K562 (cell line): Measurements from ENCODE around the gene HRG. TPM values are rescaled to one million over a fixed set of nuclear protein-coding genes. Genes with fewer than 3 reads are reported as not detected.

ENCODE experiments used
- ATAC-seq: fragments of 200-7000 bp; cut with Tn5 transposase; 3 replicates; pipeline ENCODE4 v1.9.1; 2020; ENCODE audit warnings: moderate library complexity
- BruUV-seq: library from RNA; stranded (reverse); fragments of 400-500 nt; replicated peaks from 2 replicates; lab custom pipeline; 2021; lab: Mats Ljungman, UMichigan
- CTCF ChIA-PET: fragments of 300-600 bp; formaldehyde crosslinking; extraction: SDS; loops from one replicate; lab custom pipeline; 2021; ENCODE audit warnings: low intra/inter-chr PET ratio; lab: Yijun Ruan, JAX
- POLR2A ChIA-PET: fragments of 300-600, 350-650 bp; sonication (Branson Sonifier 250); formaldehyde crosslinking; extraction: SDS; loops from one replicate; lab custom pipeline; 2021; ENCODE audit warnings: antibody characterized with exemption, inconsistent platforms; lab: Yijun Ruan, JAX
- DNase-seq, 4 experiments: peaks; one replicate each; pipeline versions ENCODE4 v3.0.0 to v3.0.0-alpha.2; 2011 to 2018; ENCODE audit warnings: low spot score in 3 of 4, mixed read lengths in 3 of 4; ENCODE audit errors: extremely low read depth in 1 of 4
- FAIRE-seq: peaks from 2 replicates; lab custom pipeline; 2011; peaks lifted over from hg19 to GRCh38; lab: Jason Lieb, UNC
- H2AFZ ChIP-seq: 2 replicates; pipeline ENCODE4 v1.6.0; 2011; ENCODE audit warnings: low read depth, low read length, control low read depth, inconsistent platforms
- H3K27ac ChIP-seq: fragments of 200-600 bp; 3 replicates; pipeline ENCODE4 v1.8.0; 2011; ENCODE audit warnings: low read depth, mild to moderate bottlenecking, control low read depth, inconsistent platforms, low read length, moderate library complexity, mixed read lengths; ENCODE audit errors: extremely low read depth
- H3K27me3 ChIP-seq, 2 experiments: fragments of 300-600 bp in 1 of 2; 2 replicates in 1 of 2; 3 replicates in 1 of 2; pipeline versions ENCODE4 v1.6.0 to v1.8.0; 2011; ENCODE audit warnings: inconsistent platforms in 2 of 2, low read length in 2 of 2, mild to moderate bottlenecking in 1 of 2, mixed read lengths in 1 of 2, moderate library complexity in 1 of 2; ENCODE audit not compliant: control insufficient read depth in 2 of 2, insufficient read depth in 2 of 2
- H3K36me3 ChIP-seq: fragments of 300-600 bp; 3 replicates; pipeline ENCODE4 v1.8.0; 2011; ENCODE audit warnings: mild to moderate bottlenecking, low read length, inconsistent platforms; ENCODE audit not compliant: control insufficient read depth, insufficient read depth
- H3K4me1 ChIP-seq, 2 experiments: fragments of 200-600 bp in 1 of 2; replicated peaks in 1 of 2; 2 replicates in 1 of 2; 3 replicates in 1 of 2; pipeline versions ENCODE4 v1.5.1 to v1.8.0; 2011; ENCODE audit warnings: inconsistent platforms in 2 of 2, low read length in 2 of 2, mild to moderate bottlenecking in 1 of 2, mixed read lengths in 1 of 2, moderate library complexity in 1 of 2; ENCODE audit not compliant: control insufficient read depth in 2 of 2, insufficient read depth in 2 of 2
- H3K4me2 ChIP-seq: 2 replicates; pipeline ENCODE4 v1.6.1; 2011; ENCODE audit warnings: low read length, control low read depth, inconsistent platforms, mixed read lengths; ENCODE audit not compliant: insufficient read depth
- H3K4me3 ChIP-seq: fragments of 200-600 bp; sonication (generic), shearing (Covaris generic); 2 replicates; pipeline ENCODE4 v1.5.1; 2016; ENCODE audit warnings: control low read depth, inconsistent platforms
- H3K79me2 ChIP-seq: fragments of 200-600 bp; 3 replicates; pipeline ENCODE4 v1.8.0; 2011; ENCODE audit warnings: low read length, inconsistent platforms; ENCODE audit not compliant: control insufficient read depth, insufficient read depth
- H3K9ac ChIP-seq, 2 experiments: 2 replicates each; pipeline versions ENCODE4 v1.6.0 to v1.6.1; 2011; ENCODE audit warnings: low read depth in 2 of 2, low read length in 2 of 2, control low read depth in 1 of 2, inconsistent platforms in 1 of 2, mild to moderate bottlenecking in 1 of 2, mixed read lengths in 1 of 2; ENCODE audit not compliant: insufficient read depth in 1 of 2
- H3K9me1 ChIP-seq: one replicate; pipeline ENCODE4 v1.6.0; 2011; ENCODE audit warnings: inconsistent platforms, mild to moderate bottlenecking, low read length, moderate library complexity; ENCODE audit not compliant: control insufficient read depth, insufficient read depth
- H3K9me3 ChIP-seq: replicated peaks from 2 replicates; pipeline ENCODE4 v1.5.1; 2011; ENCODE audit warnings: low read depth, low read length, inconsistent platforms; ENCODE audit not compliant: control insufficient read depth, insufficient read depth
- H4K20me1 ChIP-seq: replicated peaks from 2 replicates; pipeline ENCODE4 v1.6.1; 2011; ENCODE audit warnings: low read length, inconsistent platforms, mixed read lengths; ENCODE audit not compliant: control insufficient read depth, insufficient read depth
- ARID3B ChIP-seq: fragments of 250-450 bp; sonication (Bioruptor Pico); IDR thresholded peaks from 2 replicates; pipeline ENCODE4 v1.4.0; 2020; ENCODE audit warnings: borderline replicate concordance
- EP400 ChIP-seq: fragments of 450-650 bp; IDR thresholded peaks from 2 replicates; pipeline ENCODE4 v1.6.1; 2017; ENCODE audit warnings: antibody characterized with exemption, mild to moderate bottlenecking, moderate library complexity
- FUS ChIP-seq: fragments of 200-400 bp; formaldehyde crosslinking; optimal IDR thresholded peaks from 2 replicates; pipeline ENCODE3; 2017; ENCODE audit warnings: low read depth, low read length
- HDAC1 ChIP-seq, 2 experiments: fragments of 450-650 bp; IDR thresholded peaks; 2 replicates each; pipeline ENCODE4 v1.6.1; 2016 to 2017; ENCODE audit warnings: inconsistent platforms in 1 of 2, mild to moderate bottlenecking in 1 of 2, moderate library complexity in 1 of 2
- KAT8 ChIP-seq: fragments of 450-650 bp; IDR thresholded peaks from 2 replicates; pipeline ENCODE4 v1.6.1; 2016; ENCODE audit warnings: low read depth, mild to moderate bottlenecking
- LARP7 ChIP-seq: fragments of 450-650 bp; IDR thresholded peaks from 2 replicates; pipeline ENCODE4 v1.6.1; 2016
- MBD2 ChIP-seq: sonication (generic); IDR thresholded peaks from 2 replicates; pipeline ENCODE4 v1.6.1; 2016; ENCODE audit warnings: low read depth, borderline replicate concordance
- MTA3 ChIP-seq: fragments of 450-650 bp; formaldehyde crosslinking; IDR thresholded peaks from 2 replicates; pipeline ENCODE4 v1.6.1; 2017; ENCODE audit warnings: mild to moderate bottlenecking, borderline replicate concordance
- NR3C1 ChIP-seq: sonication (generic); formaldehyde crosslinking; IDR thresholded peaks from 2 replicates; pipeline ENCODE4 v1.8.1; 2022; ENCODE audit warnings: missing genetic modification reagents
- SMARCB1 ChIP-seq: IDR thresholded peaks from 2 replicates; pipeline ENCODE4 v1.6.1; 2011; ENCODE audit warnings: improper control_type of control experiment, low read depth; ENCODE audit not compliant: insufficient read length
- TAF9B ChIP-seq: fragments of 450-650 bp; IDR thresholded peaks from 2 replicates; pipeline ENCODE4 v1.6.1; 2018; ENCODE audit warnings: mild to moderate bottlenecking; ENCODE audit not compliant: partially characterized antibody
- TAL1 ChIP-seq: fragments of 450-650 bp; IDR thresholded peaks from 2 replicates; pipeline ENCODE4 v1.6.1; 2016; ENCODE audit warnings: mild to moderate bottlenecking
- ZC3H4 ChIP-seq: sonication (generic); formaldehyde crosslinking; IDR thresholded peaks from 2 replicates; pipeline ENCODE4 v1.9.0; 2021; ENCODE audit warnings: missing genetic modification reagents, borderline replicate concordance
- WGBS: fragments of 100-300 bp; shearing (Covaris generic); methylation state at CpG from one replicate; pipeline ENCODE4 v1.1.6; 2016; ENCODE audit warnings: low coverage, mixed read lengths; ENCODE audit not compliant: insufficient coverage; ENCODE audit errors: missing lambda C conversion rate; 5-methylcytosine and 5-hydroxymethylcytosine counted together
- in situ Hi-C: fragments of 300-500 bp; cut with MboI; formaldehyde crosslinking; loops from 4 replicates; pipeline ENCODE4 v1.15.0; 2018; ENCODE audit warnings: inconsistent platforms, mixed read lengths
- intact Hi-C: fragments of 100-400 bp; cut with micrococcal nuclease; formaldehyde crosslinking; loops from 2 replicates; pipeline ENCODE4 v1.14.2; 2022
- polyA plus RNA-seq, 8 experiments: library from polyadenylated mRNA; depleted of rRNA in 4 of 8; stranded (reverse) in 5 of 8; unstranded in 3 of 8; fragments of >200 nt; fragmentation: Nextera tagmentation in 2 of 8; fragmentation: Illumina TruSeq in 1 of 8; extraction: Ambion mirVana in 2 of 8; extraction: Trizol in 1 of 8; gene quantifications; 2 replicates each; pipeline versions ENCODE4 v1.2.1 to v1.2.3, GENCODE V29; 2011 to 2014; ENCODE audit warnings: inconsistent platforms in 1 of 8, missing spikeins in 1 of 8
- total RNA-seq, 7 experiments: library from RNA; depleted of rRNA in 6 of 7; stranded (reverse); fragments of >200 nt in 6 of 7; fragmentation: Illumina TruSeq in 2 of 7; extraction: Trizol in 2 of 7; gene quantifications; 2 replicates each; pipeline versions ENCODE4 v1.2.1 to v1.2.3, GENCODE V29; 2011 to 2021; ENCODE audit warnings: low replicate concordance in 1 of 7
- TF ChIP-seq, protein P1 (sequence below), 2 experiments: fragments of 200-800 bp in 1 of 2; sonication (Bioruptor generic) in 1 of 2; sonication (generic) in 1 of 2; formaldehyde crosslinking in 1 of 2; IDR thresholded peaks in 1 of 2; conservative IDR thresholded peaks in 1 of 2; 2 replicates each; pipeline versions ENCODE4 v1.5.0 to v1.6.1; 2016 to 2020; ENCODE audit warnings: missing compliant biosample characterization in 1 of 2, missing genetic modification characterization in 1 of 2, missing genetic modification reagents in 1 of 2
- TF ChIP-seq, protein P2 (sequence below), 2 experiments: fragments of 150-350 bp in 1 of 2; IDR thresholded peaks; 2 replicates each; pipeline ENCODE4 v1.6.1; 2012 to 2016; ENCODE audit warnings: low read depth in 2 of 2, low read length in 2 of 2, mild to moderate bottlenecking in 1 of 2, moderate library complexity in 1 of 2

HRG gene
- total and polyA plus RNA-seq, 9 of the 15 experiments (the other 6 are each of a cell fraction or from before 2014, with no cell fraction given) = not detected

- H3K9ac ChIP-seq = no peak overlapping the region
- no peak overlapping the region for H3K4me3 ChIP-seq
- no peak for FAIRE-seq
- peaks cover 3 to 8% of the 10 kb centered on the region in 2 experiments; a peak in 3 of 5 replicates for H3K4me1 ChIP-seq
- H3K27ac ChIP-seq = no peak overlapping the region
- no peak overlapping the region for H3K4me2 ChIP-seq
- ATAC-seq = no peak
- intact Hi-C loops = no loop called here
- DNase-seq = no peak
- no peaks in the 10 kb centered on the region for H3K9me1 ChIP-seq
- H3K36me3 ChIP-seq = no peaks in the 10 kb centered on the region
- no peaks in the 10 kb centered on the region for H4K20me1 ChIP-seq
- no TSS peak for BruUV-seq
- POLR2A ChIA-PET = interaction anchor here (2.6 kb wide), 1 partner anchor 162 kb away, joined by 10 read pairs; the partner anchor contains the start of gene EIF4A2
- WGBS = 3% methylated on average over 7 of the region's 7 CpGs
- in situ Hi-C loops = no loop called here
- CTCF ChIA-PET = no interaction called here
- H3K9me3 ChIP-seq = 0 out of 2 replicates have a peak, but pooled peaks cover 1% of the 10 kb centered on the region
- no peak overlapping the region for H2AFZ ChIP-seq
- peaks cover 9 to 60% of the 10 kb centered on the region in 2 experiments; a peak in 4 of 5 replicates for H3K27me3 ChIP-seq
- TF ChIP-seq ARID3B (CRISPR knock-in tag) = no peak
- TF ChIP-seq, protein P1, sequence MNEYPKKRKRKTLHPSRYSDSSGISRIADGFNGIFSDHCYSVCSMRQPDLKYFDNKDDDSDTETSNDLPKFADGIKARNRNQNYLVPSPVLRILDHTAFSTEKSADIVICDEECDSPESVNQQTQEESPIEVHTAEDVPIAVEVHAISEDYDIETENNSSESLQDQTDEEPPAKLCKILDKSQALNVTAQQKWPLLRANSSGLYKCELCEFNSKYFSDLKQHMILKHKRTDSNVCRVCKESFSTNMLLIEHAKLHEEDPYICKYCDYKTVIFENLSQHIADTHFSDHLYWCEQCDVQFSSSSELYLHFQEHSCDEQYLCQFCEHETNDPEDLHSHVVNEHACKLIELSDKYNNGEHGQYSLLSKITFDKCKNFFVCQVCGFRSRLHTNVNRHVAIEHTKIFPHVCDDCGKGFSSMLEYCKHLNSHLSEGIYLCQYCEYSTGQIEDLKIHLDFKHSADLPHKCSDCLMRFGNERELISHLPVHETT (CRISPR knock-in tag; conservative IDR thresholded peaks at IDR 0.05 in 1 of 2, IDR thresholded peaks at IDR 0.05 in 1 of 2) = no peak
- TF ChIP-seq ZC3H4 (CRISPR knock-in tag) = no peak
- no peak for TF ChIP-seq NR3C1 (CRISPR knock-in tag)
- no peak for TF ChIP-seq EP400
- no peak for TF ChIP-seq MTA3
- TF ChIP-seq FUS = no peak
- TF ChIP-seq, protein P2, sequence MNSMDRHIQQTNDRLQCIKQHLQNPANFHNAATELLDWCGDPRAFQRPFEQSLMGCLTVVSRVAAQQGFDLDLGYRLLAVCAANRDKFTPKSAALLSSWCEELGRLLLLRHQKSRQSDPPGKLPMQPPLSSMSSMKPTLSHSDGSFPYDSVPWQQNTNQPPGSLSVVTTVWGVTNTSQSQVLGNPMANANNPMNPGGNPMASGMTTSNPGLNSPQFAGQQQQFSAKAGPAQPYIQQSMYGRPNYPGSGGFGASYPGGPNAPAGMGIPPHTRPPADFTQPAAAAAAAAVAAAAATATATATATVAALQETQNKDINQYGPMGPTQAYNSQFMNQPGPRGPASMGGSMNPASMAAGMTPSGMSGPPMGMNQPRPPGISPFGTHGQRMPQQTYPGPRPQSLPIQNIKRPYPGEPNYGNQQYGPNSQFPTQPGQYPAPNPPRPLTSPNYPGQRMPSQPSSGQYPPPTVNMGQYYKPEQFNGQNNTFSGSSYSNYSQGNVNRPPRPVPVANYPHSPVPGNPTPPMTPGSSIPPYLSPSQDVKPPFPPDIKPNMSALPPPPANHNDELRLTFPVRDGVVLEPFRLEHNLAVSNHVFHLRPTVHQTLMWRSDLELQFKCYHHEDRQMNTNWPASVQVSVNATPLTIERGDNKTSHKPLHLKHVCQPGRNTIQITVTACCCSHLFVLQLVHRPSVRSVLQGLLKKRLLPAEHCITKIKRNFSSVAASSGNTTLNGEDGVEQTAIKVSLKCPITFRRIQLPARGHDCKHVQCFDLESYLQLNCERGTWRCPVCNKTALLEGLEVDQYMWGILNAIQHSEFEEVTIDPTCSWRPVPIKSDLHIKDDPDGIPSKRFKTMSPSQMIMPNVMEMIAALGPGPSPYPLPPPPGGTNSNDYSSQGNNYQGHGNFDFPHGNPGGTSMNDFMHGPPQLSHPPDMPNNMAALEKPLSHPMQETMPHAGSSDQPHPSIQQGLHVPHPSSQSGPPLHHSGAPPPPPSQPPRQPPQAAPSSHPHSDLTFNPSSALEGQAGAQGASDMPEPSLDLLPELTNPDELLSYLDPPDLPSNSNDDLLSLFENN (IDR thresholded peaks at IDR 0.05; ENCODE audit: low read depth in 2 of 2, low read length in 2 of 2) = no peak
- TF ChIP-seq MBD2 = no peak
- no peak for TF ChIP-seq KAT8
- no peak for TF ChIP-seq HDAC1 (IDR thresholded peaks at IDR 0.05)
- TF ChIP-seq TAF9B = no peak
- TF ChIP-seq TAL1 = no peak
- no peak for TF ChIP-seq LARP7
- TF ChIP-seq SMARCB1 = no peak
- TF ChIP-seq, all 486 proteins: peak for 0
- no peaks in the 10 kb centered on the region for H3K79me2 ChIP-seq
Measured at GRCh38 chr3:186621894-186622650, 43.7 kb upstream of the HRG start.
